HCT116 (cell line): ENCODE measurements around the gene GALNT7. TPM values are rescaled to one million over a fixed set of nuclear protein-coding genes. Genes with fewer than 3 reads are reported as not detected.

Experiments used
- ATAC-seq: fragments of 200-7000 bp; cut with Tn5 transposase; 2 replicates; pipeline ENCODE4 v1.9.1; 2020; ENCODE audit warnings: mild to moderate bottlenecking, moderate library complexity
- BruUV-seq: library from RNA; stranded (reverse); fragments of 400-500 nt; replicated peaks from 2 replicates; lab custom pipeline; 2021; lab: Mats Ljungman, UMichigan
- CTCF ChIA-PET: fragments of 300-600 bp; sonication (Branson Sonifier 250); formaldehyde crosslinking; loops from one replicate; lab custom pipeline; 2021; ENCODE audit warnings: antibody characterized with exemption; lab: Charles Lee
- POLR2A ChIA-PET: fragments of 300-600, 350-600 bp; sonication (Branson Sonifier 250); formaldehyde crosslinking; loops from one replicate; lab custom pipeline; 2021; ENCODE audit warnings: antibody characterized with exemption; lab: Charles Lee
- RAD21 ChIA-PET, 2 experiments: fragments of 300-600 bp; sonication (Branson Sonifier 250); formaldehyde crosslinking; loops; one replicate each; lab custom pipeline; 2023; ENCODE audit warnings: low total read pairs in 2 of 2; ENCODE audit not compliant: uncharacterized antibody in 2 of 2, unreplicated experiment in 2 of 2, low non-redundant PET in 1 of 2; lab: Charles Lee
- DNase-seq: peaks from one replicate; pipeline ENCODE4 v3.0.0-alpha.2; 2010; ENCODE audit warnings: low read depth, low spot score
- H2AFZ ChIP-seq: fragments of 200-600 bp; shearing (Covaris generic), sonication (generic); 2 replicates; pipeline ENCODE4 v1.6.1; 2017; ENCODE audit warnings: low read depth, mixed run types, mixed read lengths, antibody characterized with exemption, low read length; ENCODE audit not compliant: poor library complexity, severe bottlenecking
- H3K27ac ChIP-seq: 2 replicates; pipeline ENCODE4 v1.5.1; 2012; ENCODE audit warnings: low read depth, low read length
- H3K27me3 ChIP-seq: fragments of 200-600 bp; sonication (generic); 2 replicates; pipeline ENCODE4 v1.6.1; 2016; ENCODE audit warnings: mixed run types, low read length, mixed read lengths; ENCODE audit not compliant: insufficient read depth
- H3K36me3 ChIP-seq, 2 experiments: fragments of 200-500 bp in 1 of 2; fragments of 200-600 bp in 1 of 2; sonication (Bioruptor generic) in 1 of 2; sonication (generic) in 1 of 2; 2 replicates each; pipeline versions ENCODE4 v1.5.1 to v1.6.1; 2014 to 2016; ENCODE audit warnings: low read length in 2 of 2, inconsistent platforms in 1 of 2, mixed read lengths in 1 of 2, mixed run types in 1 of 2; ENCODE audit not compliant: insufficient read depth in 2 of 2, control insufficient read depth in 1 of 2
- H3K4me1 ChIP-seq, 2 experiments: fragments of 200-600 bp in 1 of 2; sonication (generic) in 1 of 2; 2 replicates each; pipeline versions ENCODE4 v1.5.1 to v1.6.1; 2012 to 2017; ENCODE audit warnings: low read length in 2 of 2, inconsistent platforms in 1 of 2, mild to moderate bottlenecking in 1 of 2, mixed read lengths in 1 of 2, mixed run types in 1 of 2, moderate library complexity in 1 of 2; ENCODE audit not compliant: insufficient read depth in 2 of 2, control insufficient read depth in 1 of 2
- H3K4me2 ChIP-seq: fragments of 200-600 bp; sonication (generic); 2 replicates; pipeline ENCODE4 v1.6.1; 2017; ENCODE audit warnings: mixed run types, low read length, mixed read lengths
- H3K4me3 ChIP-seq, 2 experiments: fragments of 200-600 bp in 1 of 2; sonication (generic) in 1 of 2; replicated peaks in 1 of 2; 2 replicates each; pipeline ENCODE4 v1.5.1; 2011 to 2016; ENCODE audit warnings: low read length in 2 of 2, control low read depth in 1 of 2, low read depth in 1 of 2, mild to moderate bottlenecking in 1 of 2, mixed read lengths in 1 of 2, mixed run types in 1 of 2
- H3K79me2 ChIP-seq: fragments of 200-600 bp; sonication (generic); 2 replicates; pipeline ENCODE4 v1.6.1; 2017; ENCODE audit warnings: mild to moderate bottlenecking, mixed run types, low read length, moderate library complexity, mixed read lengths; ENCODE audit not compliant: insufficient read depth
- H3K9ac ChIP-seq: fragments of 200-600 bp; sonication (generic); 2 replicates; pipeline ENCODE4 v1.6.1; 2016; ENCODE audit warnings: low read length, mixed read lengths
- H3K9me2 ChIP-seq: fragments of 200-600 bp; sonication (generic), shearing (Covaris generic); 2 replicates; pipeline ENCODE4 v1.6.1; 2017; ENCODE audit warnings: mixed run types, mild to moderate bottlenecking, moderate library complexity; ENCODE audit not compliant: insufficient read depth
- H3K9me3 ChIP-seq, 2 experiments: fragments of 200-500 bp in 1 of 2; fragments of 200-600 bp in 1 of 2; sonication (Bioruptor generic) in 1 of 2; sonication (generic) in 1 of 2; 2 replicates each; pipeline ENCODE4 v1.6.1; 2014 to 2017; ENCODE audit warnings: low read length in 2 of 2, mixed read lengths in 2 of 2, inconsistent platforms in 1 of 2, low read depth in 1 of 2, mild to moderate bottlenecking in 1 of 2, mixed run types in 1 of 2, moderate library complexity in 1 of 2; ENCODE audit not compliant: control insufficient read depth in 1 of 2, insufficient read depth in 1 of 2
- H4K20me1 ChIP-seq: fragments of 200-600 bp; sonication (generic), shearing (Covaris generic); 2 replicates; pipeline ENCODE4 v1.6.1; 2017; ENCODE audit warnings: mixed run types, mild to moderate bottlenecking, moderate library complexity; ENCODE audit not compliant: insufficient read depth
- CBX3 ChIP-seq: IDR thresholded peaks from 2 replicates; pipeline ENCODE4 v1.6.1; 2012; ENCODE audit warnings: low read depth
- EGR1 ChIP-seq: IDR thresholded peaks from 2 replicates; pipeline ENCODE4 v1.6.1; 2012; ENCODE audit warnings: low read depth
- EZH2 ChIP-seq: fragments of 200-600 bp; sonication (generic); IDR thresholded peaks from 2 replicates; pipeline ENCODE4 v1.6.1; 2017; ENCODE audit warnings: antibody characterized with exemption, mixed run types
- JUND ChIP-seq: IDR thresholded peaks from 2 replicates; pipeline ENCODE4 v1.6.1; 2012
- POLR2A ChIP-seq: IDR thresholded peaks from 2 replicates; pipeline ENCODE4 v1.7.0; 2011; ENCODE audit warnings: borderline replicate concordance; ENCODE audit not compliant: insufficient read depth, insufficient read length; ENCODE audit errors: extremely low read depth
- POLR2AphosphoS5 ChIP-seq: IDR thresholded peaks from 2 replicates; pipeline ENCODE4 v1.6.1; 2011; ENCODE audit warnings: mild to moderate bottlenecking, low read depth, low read length, moderate library complexity
- REST ChIP-seq: IDR thresholded peaks from 2 replicates; pipeline ENCODE4 v1.6.1; 2012; ENCODE audit warnings: low read depth
- SP1 ChIP-seq: IDR thresholded peaks from 2 replicates; pipeline ENCODE4 v1.6.1; 2012; ENCODE audit warnings: low read depth
- SRF ChIP-seq: IDR thresholded peaks from 2 replicates; pipeline ENCODE4 v1.6.1; 2012; ENCODE audit warnings: low read depth
- intact Hi-C: fragments of 100-400 bp; cut with micrococcal nuclease; formaldehyde crosslinking; loops from 2 replicates; pipeline ENCODE4 v1.10.0; 2022
- total RNA-seq: library from RNA; stranded (reverse); gene quantifications from one replicate; pipeline ENCODE4 v1.2.1, GENCODE V29; 2021; ENCODE audit not compliant: unreplicated experiment

Gene GALNT7
- total RNA-seq, 1 experiment from 2014 or later = 21.3 TPM

DNA sequence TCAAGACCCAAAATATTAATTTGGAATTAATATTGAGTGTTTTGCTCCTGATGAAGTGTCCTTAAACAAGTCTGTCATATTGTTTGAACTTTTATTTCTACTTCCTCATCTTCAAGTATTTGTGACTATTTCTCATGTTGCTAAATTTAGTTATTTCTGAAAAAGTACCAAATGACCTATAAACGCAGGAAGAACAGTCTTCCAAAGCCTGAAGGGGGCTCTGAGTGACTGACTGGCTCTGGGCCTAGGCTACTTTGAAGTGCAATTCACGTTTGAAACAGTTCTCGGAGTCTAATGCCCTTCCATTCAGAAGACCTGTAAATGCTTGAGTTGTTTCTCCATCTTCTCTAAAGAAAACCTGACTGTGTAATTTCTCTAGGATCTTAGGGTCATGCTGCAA is 26.5 kb downstream of the GALNT7 start:
- H3K4me1 ChIP-seq = peaks cover 26 to 35% of the 10 kb centered on the region in 2 experiments
- no peaks in the 10 kb centered on the region for H4K20me1 ChIP-seq
- RAD21 ChIA-PET = no interaction called here
- no peak overlapping the region for H2AFZ ChIP-seq
- no TSS peak for BruUV-seq
- no peak for TF ChIP-seq EGR1
- TF ChIP-seq POLR2A = no peak
- TF ChIP-seq SP1 = no peak
- no peak for TF ChIP-seq POLR2AphosphoS5
- no peak for TF ChIP-seq JUND
- no peak for TF ChIP-seq CBX3
- TF ChIP-seq SRF = no peak
- no peak for TF ChIP-seq EZH2
- no peak for TF ChIP-seq REST
- TF ChIP-seq, all 23 proteins: peak for 0
- Histone ChIP-seq H3K9ac (no peak overlapping the region), H3K79me2 (peaks cover 65% of the 10 kb centered on the region), H3K9me2 (no peaks in the 10 kb centered on the region), H3K27me3 (no peaks in the 10 kb centered on the region), H3K4me3 (no peak overlapping the region), H3K9me3 (no peaks in the 10 kb centered on the region), H3K36me3 (no peaks in the 10 kb centered on the region), H3K4me2 (no peak overlapping the region), H3K27ac (no peak overlapping the region)
- intact Hi-C loops = no loop called here
- ChIA-PET POLR2A (no interaction called here), CTCF (no interaction called here)
- ATAC-seq (no peak), DNase-seq (no peak)
